ENCODE data around the gene MEGF11.

DNA sequence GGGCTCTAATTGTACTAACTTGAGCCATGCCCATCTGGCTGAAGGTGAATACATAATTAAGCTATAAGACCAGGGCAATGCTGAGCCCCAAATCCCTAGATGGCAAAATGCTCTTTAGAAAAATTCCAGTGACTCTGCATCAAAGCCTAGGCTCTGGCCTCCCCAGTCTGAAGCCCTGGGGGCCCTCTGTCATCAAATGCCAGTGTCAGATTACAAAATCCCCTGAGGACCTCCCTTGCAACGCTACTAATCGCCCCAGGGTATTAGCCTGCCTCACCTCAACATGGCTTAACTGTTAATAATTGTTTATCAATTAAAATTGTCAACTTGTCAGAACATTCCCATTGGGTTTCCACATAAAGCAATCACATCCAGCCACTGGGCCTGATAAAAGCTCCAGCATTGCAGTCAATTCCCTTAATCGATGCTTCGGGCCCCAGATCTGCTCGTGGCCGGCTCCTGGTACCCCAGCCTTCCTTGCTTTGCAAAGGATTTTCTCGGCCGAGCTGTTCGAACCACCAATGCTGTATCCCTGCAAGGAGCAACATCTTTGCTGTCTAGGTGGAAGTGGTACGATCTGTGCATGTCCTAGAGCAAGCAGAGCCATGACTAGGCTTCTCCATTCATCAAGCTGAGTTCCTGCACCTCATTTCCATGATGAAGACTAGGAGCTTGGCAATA is 151.7 kb downstream of the MEGF11 start:
- TF ChIP-seq YY1 (IDR thresholded peaks at IDR 0.05; ENCODE audit: insufficient read depth, insufficient read length) = no peak
- no peak for TF ChIP-seq ZNF274 (IDR thresholded peaks at IDR 0.05; ENCODE audit: low read depth, low read length)
